ENCODE measurements around the gene CHD1.
"Not testable (repeated sequence)": the region's sequence is repeated elsewhere in the genome, so short reads cannot be mapped to it uniquely, and the experiment has no call there.

- TF ChIP-seq CTCF (IDR thresholded peaks at IDR 0.05; ENCODE audit: low read depth, low read length, poor library complexity, severe bottlenecking); EZH2phosphoT487 (IDR thresholded peaks at IDR 0.05; ENCODE audit: borderline replicate concordance, low read length): not testable (repeated sequence)
These were observed 26.7 kb upstream of the CHD1 start for GRCh38 chr5:98955471-98955870.
